ENCODE data around the gene SNX24.

SNX24 gene

GRCh38 chr5:122999947-123000563 is 154.6 kb downstream of the SNX24 start:
- DNase-seq (ENCODE audit: extremely low read depth in 1 of 2, low read depth in 1 of 2): peak in 1 of 2 donors; percentile 2

- no peak for DNase-seq (ENCODE audit: extremely low read depth in 1 of 2, low read depth in 1 of 2)
These were observed 155.3 kb downstream of the SNX24 start for GRCh38 chr5:123000731-123001130.

- DNase-seq (ENCODE audit: extremely low read depth in 1 of 2, low read depth in 1 of 2): no peak
These were observed 156.4 kb downstream of the SNX24 start for GRCh38 chr5:123001808-123002207.

GRCh38 chr5:123007182-123007581 is 161.8 kb downstream of the SNX24 start:
- DNase-seq (ENCODE audit: extremely low read depth in 1 of 2, low read depth in 1 of 2): no peak

GRCh38 chr5:123007754-123008153 is 162.3 kb downstream of the SNX24 start:
- DNase-seq (ENCODE audit: extremely low read depth in 1 of 2, low read depth in 1 of 2): no peak

GRCh38 chr5:123012321-123012720 is 166.9 kb downstream of the SNX24 start:
- DNase-seq (ENCODE audit: extremely low read depth in 1 of 2, low read depth in 1 of 2): no peak

- DNase-seq (ENCODE audit: extremely low read depth in 1 of 2, low read depth in 1 of 2): no peak
These were observed 169.3 kb downstream of the SNX24 start for GRCh38 chr5:123014689-123015088.

GRCh38 chr5:123028222-123028621 is 182.8 kb downstream of the SNX24 start:
- DNase-seq (ENCODE audit: extremely low read depth in 1 of 2, low read depth in 1 of 2): no peak

- DNase-seq (ENCODE audit: extremely low read depth in 1 of 2, low read depth in 1 of 2): no peak
These were observed 187.8 kb downstream of the SNX24 start for GRCh38 chr5:123033157-123033671.

- no peak for DNase-seq (ENCODE audit: extremely low read depth in 1 of 2, low read depth in 1 of 2)
These were observed 190.0 kb downstream of the SNX24 start for GRCh38 chr5:123035360-123035917.

GRCh38 chr5:123035918-123036390 is 190.5 kb downstream of the SNX24 start:
- DNase-seq (ENCODE audit: extremely low read depth in 1 of 2, low read depth in 1 of 2): no peak

- no peak for DNase-seq (ENCODE audit: extremely low read depth in 1 of 2, low read depth in 1 of 2)
These were observed 191.1 kb downstream of the SNX24 start, which contains the start of gene PPIC for GRCh38 chr5:123036391-123037103. Gene PPIC (minus strand): TSS chr5:123036725. CDS start chr5:123036625, 100 bp downstream.

- no peak for DNase-seq (ENCODE audit: extremely low read depth in 1 of 2, low read depth in 1 of 2)
These were observed 191.6 kb downstream of the SNX24 start for GRCh38 chr5:123037104-123037418.

- no peak for DNase-seq (ENCODE audit: extremely low read depth in 1 of 2, low read depth in 1 of 2)
These were observed 194.3 kb downstream of the SNX24 start for GRCh38 chr5:123039673-123040072.

- DNase-seq (ENCODE audit: extremely low read depth in 1 of 2, low read depth in 1 of 2): no peak
These were observed 199.7 kb downstream of the SNX24 start for GRCh38 chr5:123044926-123045617.

- DNase-seq (ENCODE audit: extremely low read depth in 1 of 2, low read depth in 1 of 2): no peak
These were observed 200.8 kb downstream of the SNX24 start for GRCh38 chr5:123046222-123046621.

GRCh38 chr5:123047706-123048105 is 202.3 kb downstream of the SNX24 start:
- no peak for DNase-seq (ENCODE audit: extremely low read depth in 1 of 2, low read depth in 1 of 2)

- DNase-seq (ENCODE audit: extremely low read depth in 1 of 2, low read depth in 1 of 2): no peak
These were observed 205.8 kb downstream of the SNX24 start for GRCh38 chr5:123051206-123051605.
